ENCODE measurements around the gene DMD. TPM values are rescaled to one million over a fixed set of nuclear protein-coding genes. Genes with fewer than 3 reads are reported as not detected.

DMD gene
- polyA plus RNA-seq, 1 donor from 2014 or later, result 21.6 TPM

DNA sequence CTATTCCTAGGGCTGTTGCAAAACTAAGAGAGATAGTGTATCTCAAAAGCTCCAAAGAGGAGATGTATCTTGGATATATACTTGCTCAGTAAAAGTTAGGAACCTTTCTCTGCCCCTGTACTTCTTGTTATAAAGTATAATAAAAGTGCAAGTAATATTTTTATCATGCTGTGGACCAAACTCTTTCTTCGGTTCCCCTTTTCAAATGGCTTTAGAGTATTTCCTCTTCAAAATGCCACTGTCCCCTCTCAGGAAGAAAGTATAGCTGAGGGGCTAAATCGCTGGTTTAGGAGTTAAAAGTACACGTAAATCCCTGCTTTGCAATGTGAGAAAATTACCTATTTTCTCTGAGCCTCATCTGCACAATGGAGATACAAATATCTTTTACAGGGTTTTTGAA, 1970.4 kb downstream of the DMD start:
- no peak overlapping the region for H3K4me3 ChIP-seq (ENCODE audit: low read length)
- H3K79me2 ChIP-seq (replicated peaks; ENCODE audit: insufficient read depth, low read length), result no peaks in the 10 kb centered on the region
- H2AFZ ChIP-seq (ENCODE audit: low read depth, low read length), result no peak overlapping the region
- TF ChIP-seq, protein P1, sequence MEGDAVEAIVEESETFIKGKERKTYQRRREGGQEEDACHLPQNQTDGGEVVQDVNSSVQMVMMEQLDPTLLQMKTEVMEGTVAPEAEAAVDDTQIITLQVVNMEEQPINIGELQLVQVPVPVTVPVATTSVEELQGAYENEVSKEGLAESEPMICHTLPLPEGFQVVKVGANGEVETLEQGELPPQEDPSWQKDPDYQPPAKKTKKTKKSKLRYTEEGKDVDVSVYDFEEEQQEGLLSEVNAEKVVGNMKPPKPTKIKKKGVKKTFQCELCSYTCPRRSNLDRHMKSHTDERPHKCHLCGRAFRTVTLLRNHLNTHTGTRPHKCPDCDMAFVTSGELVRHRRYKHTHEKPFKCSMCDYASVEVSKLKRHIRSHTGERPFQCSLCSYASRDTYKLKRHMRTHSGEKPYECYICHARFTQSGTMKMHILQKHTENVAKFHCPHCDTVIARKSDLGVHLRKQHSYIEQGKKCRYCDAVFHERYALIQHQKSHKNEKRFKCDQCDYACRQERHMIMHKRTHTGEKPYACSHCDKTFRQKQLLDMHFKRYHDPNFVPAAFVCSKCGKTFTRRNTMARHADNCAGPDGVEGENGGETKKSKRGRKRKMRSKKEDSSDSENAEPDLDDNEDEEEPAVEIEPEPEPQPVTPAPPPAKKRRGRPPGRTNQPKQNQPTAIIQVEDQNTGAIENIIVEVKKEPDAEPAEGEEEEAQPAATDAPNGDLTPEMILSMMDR (IDR thresholded peaks at IDR 0.05; ENCODE audit: poor library complexity, severe bottlenecking), result no peak
- TF ChIP-seq SMC3 (conservative IDR thresholded peaks at IDR 0.05; ENCODE audit: poor library complexity), result no peak
- TF ChIP-seq, protein P2, sequence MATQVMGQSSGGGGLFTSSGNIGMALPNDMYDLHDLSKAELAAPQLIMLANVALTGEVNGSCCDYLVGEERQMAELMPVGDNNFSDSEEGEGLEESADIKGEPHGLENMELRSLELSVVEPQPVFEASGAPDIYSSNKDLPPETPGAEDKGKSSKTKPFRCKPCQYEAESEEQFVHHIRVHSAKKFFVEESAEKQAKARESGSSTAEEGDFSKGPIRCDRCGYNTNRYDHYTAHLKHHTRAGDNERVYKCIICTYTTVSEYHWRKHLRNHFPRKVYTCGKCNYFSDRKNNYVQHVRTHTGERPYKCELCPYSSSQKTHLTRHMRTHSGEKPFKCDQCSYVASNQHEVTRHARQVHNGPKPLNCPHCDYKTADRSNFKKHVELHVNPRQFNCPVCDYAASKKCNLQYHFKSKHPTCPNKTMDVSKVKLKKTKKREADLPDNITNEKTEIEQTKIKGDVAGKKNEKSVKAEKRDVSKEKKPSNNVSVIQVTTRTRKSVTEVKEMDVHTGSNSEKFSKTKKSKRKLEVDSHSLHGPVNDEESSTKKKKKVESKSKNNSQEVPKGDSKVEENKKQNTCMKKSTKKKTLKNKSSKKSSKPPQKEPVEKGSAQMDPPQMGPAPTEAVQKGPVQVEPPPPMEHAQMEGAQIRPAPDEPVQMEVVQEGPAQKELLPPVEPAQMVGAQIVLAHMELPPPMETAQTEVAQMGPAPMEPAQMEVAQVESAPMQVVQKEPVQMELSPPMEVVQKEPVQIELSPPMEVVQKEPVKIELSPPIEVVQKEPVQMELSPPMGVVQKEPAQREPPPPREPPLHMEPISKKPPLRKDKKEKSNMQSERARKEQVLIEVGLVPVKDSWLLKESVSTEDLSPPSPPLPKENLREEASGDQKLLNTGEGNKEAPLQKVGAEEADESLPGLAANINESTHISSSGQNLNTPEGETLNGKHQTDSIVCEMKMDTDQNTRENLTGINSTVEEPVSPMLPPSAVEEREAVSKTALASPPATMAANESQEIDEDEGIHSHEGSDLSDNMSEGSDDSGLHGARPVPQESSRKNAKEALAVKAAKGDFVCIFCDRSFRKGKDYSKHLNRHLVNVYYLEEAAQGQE (IDR thresholded peaks at IDR 0.05; ENCODE audit: borderline replicate concordance), result no peak
- TF ChIP-seq TAF1 (IDR thresholded peaks at IDR 0.05; ENCODE audit: low read depth), result no peak
- TF ChIP-seq EP300 (conservative IDR thresholded peaks at IDR 0.05; ENCODE audit: poor library complexity, severe bottlenecking), result no peak
- no peak for TF ChIP-seq MXI1 (conservative IDR thresholded peaks at IDR 0.05; ENCODE audit: poor library complexity, severe bottlenecking)
- no peak for TF ChIP-seq RAD21 (conservative IDR thresholded peaks at IDR 0.05)
- no peak for TF ChIP-seq EZH2 (IDR thresholded peaks at IDR 0.05; ENCODE audit: borderline replicate concordance, insufficient read depth, low read length, poor library complexity, severe bottlenecking)
- no peak for TF ChIP-seq POLR2AphosphoS5 (IDR thresholded peaks at IDR 0.05)
- no peaks in the 10 kb centered on the region for H3K27me3 ChIP-seq (ENCODE audit: insufficient read depth, low read depth, low read length)
- no peaks in the 10 kb centered on the region for H4K20me1 ChIP-seq (ENCODE audit: insufficient read depth)
- no peaks in the 10 kb centered on the region for H3F3A ChIP-seq (ENCODE audit: insufficient read depth, low read length, poor library complexity, severe bottlenecking)
- no peaks in the 10 kb centered on the region for H3K9me2 ChIP-seq (ENCODE audit: insufficient read depth, low read length)
- no peak overlapping the region for H3K9ac ChIP-seq (ENCODE audit: low read length)
- no peaks in the 10 kb centered on the region for H3K36me3 ChIP-seq (ENCODE audit: insufficient read depth, low read length)
- no peak overlapping the region for H3K27ac ChIP-seq (ENCODE audit: low read length)
- H3K4me2 ChIP-seq (ENCODE audit: low read length), result no peak overlapping the region
- H3K9me3 ChIP-seq (ENCODE audit: low read length), result no peaks in the 10 kb centered on the region

DNA sequence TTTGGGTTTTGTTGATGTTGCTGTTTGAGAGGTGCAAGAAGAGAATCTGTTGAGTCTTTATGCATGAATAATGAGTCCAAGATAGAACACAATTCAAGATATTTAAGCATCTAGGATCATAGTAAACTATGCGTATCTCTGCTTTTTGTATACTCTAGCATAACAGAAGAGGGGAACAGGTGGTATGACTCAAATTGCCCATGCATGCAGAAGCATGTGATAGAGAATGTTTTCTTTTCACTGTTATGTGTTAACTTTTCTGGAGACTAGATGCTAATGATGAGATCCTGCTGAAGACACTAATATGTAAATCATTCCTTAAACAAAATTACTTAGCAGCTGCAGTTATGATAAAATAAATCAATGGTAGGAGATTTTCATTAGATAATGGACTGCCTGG, 1974.2 kb downstream of the DMD start:
- Histone ChIP-seq H3K27ac (ENCODE audit: low read length) (no peak overlapping the region), H3K9me2 (ENCODE audit: insufficient read depth, low read length) (no peaks in the 10 kb centered on the region), H3K4me3 (ENCODE audit: low read length) (no peak overlapping the region), H3K4me2 (ENCODE audit: low read length) (no peak overlapping the region), H4K20me1 (ENCODE audit: insufficient read depth) (no peaks in the 10 kb centered on the region), H3K27me3 (ENCODE audit: insufficient read depth, low read depth, low read length) (no peaks in the 10 kb centered on the region), H3K9ac (ENCODE audit: low read length) (no peak overlapping the region), H3K79me2 (replicated peaks; ENCODE audit: insufficient read depth, low read length) (no peaks in the 10 kb centered on the region), H3K9me3 (ENCODE audit: low read length) (no peaks in the 10 kb centered on the region), H3K36me3 (ENCODE audit: insufficient read depth, low read length) (no peaks in the 10 kb centered on the region), H3F3A (ENCODE audit: insufficient read depth, low read length, poor library complexity, severe bottlenecking) (no peaks in the 10 kb centered on the region), H2AFZ (ENCODE audit: low read depth, low read length) (no peak overlapping the region)
- no peak for TF ChIP-seq SMC3 (conservative IDR thresholded peaks at IDR 0.05; ENCODE audit: poor library complexity)
- TF ChIP-seq MXI1 (conservative IDR thresholded peaks at IDR 0.05; ENCODE audit: poor library complexity, severe bottlenecking), result no peak
- TF ChIP-seq, protein P1 (IDR thresholded peaks at IDR 0.05; ENCODE audit: poor library complexity, severe bottlenecking), result no peak
- TF ChIP-seq EP300 (conservative IDR thresholded peaks at IDR 0.05; ENCODE audit: poor library complexity, severe bottlenecking), result no peak
- no peak for TF ChIP-seq TAF1 (IDR thresholded peaks at IDR 0.05; ENCODE audit: low read depth)
- TF ChIP-seq POLR2AphosphoS5 (IDR thresholded peaks at IDR 0.05), result no peak
- TF ChIP-seq, protein P2 (IDR thresholded peaks at IDR 0.05; ENCODE audit: borderline replicate concordance), result no peak
- TF ChIP-seq EZH2 (IDR thresholded peaks at IDR 0.05; ENCODE audit: borderline replicate concordance, insufficient read depth, low read length, poor library complexity, severe bottlenecking), result no peak
- no peak for TF ChIP-seq RAD21 (conservative IDR thresholded peaks at IDR 0.05)
